ENCODE results near the gene NRIP2.

NRIP2 gene

GRCh38 chr12:2796187-2796666 is 38.6 kb downstream of the NRIP2 start:
- peak; percentile 32 for ATAC-seq

GRCh38 chr12:2795291-2796186 is 39.3 kb downstream of the NRIP2 start:
- no peak for TF ChIP-seq TSHZ2 (CRISPR knock-in tag; IDR thresholded peaks at IDR 0.05)
- TF ChIP-seq PPARA (CRISPR knock-in tag; IDR thresholded peaks at IDR 0.05; ENCODE audit: borderline replicate concordance) = no peak
- no peak for TF ChIP-seq ISL1 (CRISPR knock-in tag; IDR thresholded peaks at IDR 0.05)
- ATAC-seq = peak; percentile 81

More at GRCh38 chr12:2796187-2796666, 38.6 kb downstream of the NRIP2 start:
- TF ChIP-seq ISL1 (CRISPR knock-in tag; IDR thresholded peaks at IDR 0.05) (no peak), CSRNP3 (CRISPR knock-in tag; IDR thresholded peaks at IDR 0.05) (no peak), PATZ1 (CRISPR knock-in tag; IDR thresholded peaks at IDR 0.05; ENCODE audit: borderline replicate concordance) (no peak), PPARA (CRISPR knock-in tag; IDR thresholded peaks at IDR 0.05; ENCODE audit: borderline replicate concordance) (no peak), CREB5 (CRISPR knock-in tag; IDR thresholded peaks at IDR 0.05; ENCODE audit: low read depth) (no peak), ZC3H10 (CRISPR knock-in tag; IDR thresholded peaks at IDR 0.05) (no peak), ZNF8 (CRISPR knock-in tag; IDR thresholded peaks at IDR 0.05) (no peak), OSR1 (CRISPR knock-in tag; IDR thresholded peaks at IDR 0.05) (no peak), TSHZ2 (CRISPR knock-in tag; IDR thresholded peaks at IDR 0.05) (no peak), ZFP3 (CRISPR knock-in tag; IDR thresholded peaks at IDR 0.05) (no peak), RARB (CRISPR knock-in tag; IDR thresholded peaks at IDR 0.05) (no peak), ZFP30 (CRISPR knock-in tag; IDR thresholded peaks at IDR 0.05) (no peak), SNAI2 (CRISPR knock-in tag; IDR thresholded peaks at IDR 0.05) (no peak), ZNF565 (CRISPR knock-in tag; conservative IDR thresholded peaks at IDR 0.05; ENCODE audit: low read depth) (no peak), CSDC2 (CRISPR knock-in tag; IDR thresholded peaks at IDR 0.05) (no peak)

GRCh38 chr12:2794736-2795289 is 40.0 kb downstream of the NRIP2 start, which contains the start of gene FKBP4:
FKBP4 (plus strand) TSS chr12:2794970; CDS start chr12:2795140, 170 bp downstream.
- ATAC-seq = peak; percentile 91
- TF ChIP-seq TCF4 (CRISPR knock-in tag; IDR thresholded peaks at IDR 0.05; ENCODE audit: borderline replicate concordance) = no peak
